OCI-LY1 (cell line): ENCODE data around the gene PLCB2.

ENCODE experiments used
- EZH2 ChIP-seq: fragments of 200-600 bp; sonication (generic), shearing (Covaris generic); IDR thresholded peaks from 2 replicates; pipeline ENCODE4 v1.8.0; 2017; ENCODE audit warnings: borderline replicate concordance, mixed run types, mild to moderate bottlenecking, antibody characterized with exemption, low read length, moderate library complexity, mixed read lengths
- TF ChIP-seq, protein P1 (sequence below): fragments of 200-600 bp; sonication (generic), shearing (Covaris generic); IDR thresholded peaks from 2 replicates; pipeline ENCODE4 v1.5.1; 2017; ENCODE audit warnings: mild to moderate bottlenecking, antibody characterized with exemption, low read length, moderate library complexity, mixed read lengths

DNA sequence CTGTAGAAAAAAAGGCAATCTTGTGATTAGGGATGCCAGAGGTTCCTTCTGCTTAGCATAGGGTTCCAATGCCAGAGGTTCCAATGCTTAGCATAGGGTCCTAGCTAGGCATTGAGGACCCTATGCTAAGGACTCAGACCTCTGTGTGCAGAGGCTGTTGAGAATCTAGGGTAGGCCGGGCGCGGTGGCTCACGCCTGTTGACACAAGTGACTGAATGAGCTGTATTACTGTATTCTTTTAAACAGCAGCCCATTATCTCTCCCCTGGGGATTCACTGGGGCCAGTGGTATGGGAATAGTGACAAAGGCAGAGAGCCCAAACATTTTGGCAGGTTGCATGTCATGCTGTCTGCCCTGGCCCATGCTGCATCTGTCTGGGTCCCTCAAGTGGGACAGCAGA is 52.7 kb downstream of the PLCB2 start:
- TF ChIP-seq, protein P1, sequence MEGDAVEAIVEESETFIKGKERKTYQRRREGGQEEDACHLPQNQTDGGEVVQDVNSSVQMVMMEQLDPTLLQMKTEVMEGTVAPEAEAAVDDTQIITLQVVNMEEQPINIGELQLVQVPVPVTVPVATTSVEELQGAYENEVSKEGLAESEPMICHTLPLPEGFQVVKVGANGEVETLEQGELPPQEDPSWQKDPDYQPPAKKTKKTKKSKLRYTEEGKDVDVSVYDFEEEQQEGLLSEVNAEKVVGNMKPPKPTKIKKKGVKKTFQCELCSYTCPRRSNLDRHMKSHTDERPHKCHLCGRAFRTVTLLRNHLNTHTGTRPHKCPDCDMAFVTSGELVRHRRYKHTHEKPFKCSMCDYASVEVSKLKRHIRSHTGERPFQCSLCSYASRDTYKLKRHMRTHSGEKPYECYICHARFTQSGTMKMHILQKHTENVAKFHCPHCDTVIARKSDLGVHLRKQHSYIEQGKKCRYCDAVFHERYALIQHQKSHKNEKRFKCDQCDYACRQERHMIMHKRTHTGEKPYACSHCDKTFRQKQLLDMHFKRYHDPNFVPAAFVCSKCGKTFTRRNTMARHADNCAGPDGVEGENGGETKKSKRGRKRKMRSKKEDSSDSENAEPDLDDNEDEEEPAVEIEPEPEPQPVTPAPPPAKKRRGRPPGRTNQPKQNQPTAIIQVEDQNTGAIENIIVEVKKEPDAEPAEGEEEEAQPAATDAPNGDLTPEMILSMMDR = no peak
- no peak for TF ChIP-seq EZH2
